SJSA1 (cell line): ENCODE results near the gene ZNF445. TPM values are rescaled to one million over a fixed set of nuclear protein-coding genes. Genes with fewer than 3 reads are reported as not detected.
"Not testable (repeated sequence)": the region's sequence is repeated elsewhere in the genome, so short reads cannot be mapped to it uniquely, and the experiment has no call there.

Experiments used
- DNase-seq, 2 experiments: peaks; one replicate each; pipeline ENCODE4 v3.0.0-alpha.2; 2015 to 2020; ENCODE audit warnings: low spot score in 2 of 2, low read depth in 1 of 2
- H3K27ac ChIP-seq: fragments of 250-450 bp; sonication (Bioruptor Pico); 2 replicates; pipeline ENCODE4 v1.5.1; 2020; ENCODE audit warnings: mild to moderate bottlenecking, moderate library complexity
- H3K27me3 ChIP-seq: fragments of 250-450 bp; sonication (Bioruptor Pico); replicated peaks from 2 replicates; pipeline ENCODE4 v1.5.1; 2020; ENCODE audit warnings: mild to moderate bottlenecking, moderate library complexity
- H3K36me3 ChIP-seq: fragments of 250-450 bp; sonication (Bioruptor Pico); 2 replicates; pipeline ENCODE4 v1.5.1; 2020; ENCODE audit warnings: mild to moderate bottlenecking
- H3K4me1 ChIP-seq: fragments of 250-450 bp; sonication (Bioruptor Pico); replicated peaks from 2 replicates; pipeline ENCODE4 v1.6.1; 2021; ENCODE audit warnings: mild to moderate bottlenecking
- H3K4me3 ChIP-seq: fragments of 250-450 bp; sonication (Bioruptor Pico); 2 replicates; pipeline ENCODE4 v1.5.1; 2020; ENCODE audit warnings: mild to moderate bottlenecking
- H3K9me3 ChIP-seq: fragments of 250-450 bp; sonication (Bioruptor Pico); replicated peaks from 2 replicates; pipeline ENCODE4 v1.5.1; 2020; ENCODE audit warnings: mild to moderate bottlenecking
- total RNA-seq: library from RNA; depleted of rRNA; stranded (reverse); fragments of >200 nt; shearing (Covaris generic); gene quantifications from 2 replicates; pipeline ENCODE4 v1.2.3, GENCODE V29; 2014

The ZNF445 gene
- total RNA-seq, 1 experiment from 2014 or later: 5.8 TPM

DNA sequence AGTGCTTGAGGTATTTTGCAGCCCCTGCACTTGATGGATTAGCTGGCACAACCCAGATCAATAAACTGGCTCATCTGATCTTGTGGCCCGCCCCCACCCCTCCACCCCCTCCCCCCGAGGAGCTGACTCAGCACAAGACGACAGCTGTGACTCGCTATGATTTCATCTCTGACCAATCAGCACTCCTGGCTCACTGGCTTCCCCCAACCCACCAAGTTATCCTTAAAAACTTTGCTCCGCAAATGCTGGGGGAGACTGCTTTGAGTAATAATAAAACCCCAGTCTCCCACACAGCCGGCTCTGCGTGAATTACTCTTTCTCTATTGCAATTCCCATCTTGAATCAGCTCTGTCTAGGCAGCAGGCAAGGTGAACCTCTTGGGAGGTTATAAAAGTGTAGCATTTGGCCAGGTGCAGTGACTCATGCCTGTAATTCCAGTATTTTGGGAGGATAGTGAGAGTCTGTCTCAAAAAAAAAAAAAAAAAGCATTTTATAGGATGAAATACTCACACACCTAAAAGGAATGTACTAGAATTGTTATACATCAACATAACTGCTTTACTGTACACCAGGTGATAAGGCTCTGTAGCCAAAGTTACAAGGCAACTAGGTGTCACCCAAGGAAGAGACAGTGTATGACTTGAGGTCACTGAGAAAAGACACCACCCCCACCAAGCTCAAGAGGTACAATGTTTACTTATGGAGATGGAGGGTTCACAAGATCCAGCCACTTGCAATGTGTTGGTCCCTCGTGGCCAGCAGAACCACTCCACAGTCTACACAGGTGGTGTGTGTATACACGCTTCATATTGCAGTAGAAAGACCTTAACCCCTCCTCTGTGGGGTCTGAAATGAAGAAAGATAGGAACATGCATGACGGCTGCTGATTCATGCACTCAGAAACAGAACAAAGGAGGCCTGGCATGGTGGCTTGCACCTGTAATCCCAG lies 8.6 kb downstream of the ZNF445 start:
- no peak overlapping the region for H3K27ac ChIP-seq
- DNase-seq: no peak
- H3K9me3 ChIP-seq: no peaks in the 10 kb centered on the region
- no peaks in the 10 kb centered on the region for H3K27me3 ChIP-seq
- H3K4me1 ChIP-seq: no peaks in the 10 kb centered on the region
- H3K4me3 ChIP-seq: no peak overlapping the region
- H3K36me3 ChIP-seq: peaks cover 27% of the 10 kb centered on the region

DNA sequence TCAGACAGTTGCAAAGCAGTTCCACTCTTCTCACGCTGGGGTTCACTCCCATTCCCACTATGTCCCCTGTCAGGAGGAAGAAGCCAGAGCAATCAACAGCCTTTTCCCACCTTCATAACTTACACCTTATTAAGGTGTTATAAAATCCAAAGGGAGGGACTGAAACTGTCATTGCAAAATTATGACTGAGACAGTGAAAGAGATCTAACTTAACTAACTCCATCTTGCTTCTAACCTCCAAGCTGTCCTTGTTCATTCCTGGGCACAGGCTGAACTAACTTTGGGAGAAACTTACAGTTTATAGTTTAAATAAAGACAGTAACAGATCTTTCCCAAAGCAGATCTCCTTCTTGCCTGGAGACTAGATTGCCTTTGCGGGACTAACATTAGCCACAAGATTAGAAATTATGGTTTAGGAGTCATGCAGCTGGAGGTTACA lies 9.4 kb downstream of the ZNF445 start:
- not testable (repeated sequence) for H3K4me1 ChIP-seq, H3K4me3 ChIP-seq, DNase-seq, H3K27ac ChIP-seq, H3K27me3 ChIP-seq, H3K9me3 ChIP-seq
- H3K36me3 ChIP-seq: peaks cover 34% of the 10 kb centered on the region

DNA sequence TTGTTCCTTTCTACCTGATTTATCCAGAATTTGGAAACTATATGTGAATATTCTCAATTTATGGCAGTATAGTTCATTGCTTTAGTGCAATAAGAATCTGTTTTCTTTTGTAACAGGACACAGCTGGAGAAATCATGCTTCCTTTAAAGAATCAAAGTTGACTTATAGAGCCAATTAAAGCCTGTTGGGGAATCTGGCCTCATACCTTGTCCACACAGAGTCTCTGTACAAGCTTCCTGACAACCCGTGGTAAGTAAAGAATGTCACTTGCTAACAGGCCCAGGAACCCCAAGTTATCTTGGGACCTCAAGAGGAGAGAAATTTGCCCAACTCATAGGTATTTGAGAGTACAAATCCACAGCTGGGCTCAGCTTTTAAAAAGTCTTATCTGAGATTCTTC lies 10.2 kb downstream of the ZNF445 start:
- Histone ChIP-seq H3K27me3 (no peaks in the 10 kb centered on the region), H3K4me1 (no peaks in the 10 kb centered on the region), H3K36me3 (peaks cover 38% of the 10 kb centered on the region), H3K9me3 (no peaks in the 10 kb centered on the region), H3K27ac (no peak overlapping the region), H3K4me3 (no peak overlapping the region)
- DNase-seq: no peak

DNA sequence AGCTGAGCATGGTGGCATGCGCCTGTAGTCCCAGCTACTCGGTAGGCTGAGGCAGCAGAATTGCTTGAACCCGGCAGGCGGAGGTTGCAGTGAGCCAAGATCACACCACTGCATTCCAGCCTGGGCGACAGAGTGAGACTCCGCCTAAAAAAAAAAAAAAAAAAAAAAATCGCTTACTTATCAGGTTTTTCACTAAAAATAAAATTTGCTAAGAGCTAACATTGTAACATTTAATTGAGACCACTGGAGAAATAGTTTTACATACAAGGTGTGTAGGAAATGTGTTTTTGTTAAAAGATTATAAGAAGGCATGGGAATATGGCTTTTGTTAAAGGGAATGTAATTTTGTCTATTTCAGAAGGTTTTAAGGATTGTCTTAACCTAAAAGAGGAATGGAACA lies 12.6 kb downstream of the ZNF445 start:
- H3K27me3 ChIP-seq, H3K9me3 ChIP-seq, DNase-seq, H3K4me3 ChIP-seq, H3K27ac ChIP-seq, H3K4me1 ChIP-seq: not testable (repeated sequence)
- H3K36me3 ChIP-seq: peaks cover 57% of the 10 kb centered on the region

DNA sequence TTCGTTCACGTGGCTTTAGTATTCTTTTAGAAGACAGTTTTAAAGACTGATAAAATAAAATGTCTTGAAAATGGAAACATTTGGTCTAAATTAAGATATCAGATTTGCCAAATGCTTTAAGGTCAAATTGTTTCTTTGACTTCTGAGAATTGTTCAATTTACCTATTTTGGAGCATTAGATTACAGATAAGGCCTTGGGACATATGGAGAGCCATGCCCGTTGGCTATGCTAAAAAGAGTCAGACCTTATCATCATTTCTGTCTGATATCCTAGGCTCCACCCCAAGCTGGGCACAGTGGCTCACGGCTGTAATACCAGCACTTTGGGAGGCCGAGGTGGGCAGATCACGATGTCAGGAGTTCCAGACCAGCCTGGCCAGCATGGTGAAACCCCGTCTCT lies 13.0 kb downstream of the ZNF445 start:
- Histone ChIP-seq H3K9me3 (no peaks in the 10 kb centered on the region), H3K27me3 (no peaks in the 10 kb centered on the region), H3K36me3 (peaks cover 57% of the 10 kb centered on the region)

DNA sequence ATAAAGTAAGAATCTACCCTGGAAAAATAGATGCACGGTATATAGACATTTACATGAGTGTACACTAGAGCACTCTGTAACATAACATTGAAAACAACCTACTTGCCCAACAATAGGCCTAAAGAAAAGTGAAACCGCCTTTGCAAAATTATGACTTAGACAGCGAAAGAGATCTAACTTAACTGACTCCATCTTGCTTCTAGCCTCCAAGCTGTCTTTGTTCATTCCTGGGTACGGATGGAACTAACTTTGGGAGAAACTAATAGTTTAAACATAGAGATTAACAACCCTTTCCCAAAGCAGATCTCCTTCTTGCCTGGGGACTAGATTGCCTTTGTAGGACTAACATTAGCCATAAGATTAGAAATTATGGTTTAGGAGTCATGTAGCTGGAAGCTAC lies 17.4 kb downstream of the ZNF445 start:
- H3K27me3 ChIP-seq, DNase-seq, H3K4me3 ChIP-seq, H3K9me3 ChIP-seq, H3K4me1 ChIP-seq, H3K27ac ChIP-seq: not testable (repeated sequence)
- peaks cover 71% of the 10 kb centered on the region for H3K36me3 ChIP-seq

More for the DNA sequence above, 13.0 kb downstream of the ZNF445 start:
- DNase-seq: no peak
- Histone ChIP-seq H3K4me3 (no peak overlapping the region), H3K27ac (no peak overlapping the region), H3K4me1 (no peaks in the 10 kb centered on the region)

DNA sequence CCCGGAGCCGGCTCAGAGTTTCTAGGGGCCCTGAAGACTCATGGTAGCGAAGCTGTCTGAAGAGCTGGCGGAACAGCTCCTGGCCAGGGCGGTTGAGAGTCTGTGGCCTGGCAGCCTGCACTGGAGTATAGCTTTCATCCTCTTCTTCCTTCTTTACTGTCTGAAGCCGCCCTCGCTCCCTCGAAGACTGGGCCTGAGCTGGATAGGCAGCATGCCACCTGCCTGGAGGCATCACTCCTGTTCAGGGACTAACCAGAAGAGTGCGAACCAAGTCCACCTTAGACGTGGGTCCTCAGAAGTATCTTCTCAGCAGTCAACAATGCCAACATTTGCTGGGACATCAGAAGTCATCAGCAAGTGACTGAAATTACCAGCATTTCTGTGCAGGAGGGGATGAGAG lies 22.2 kb downstream of the ZNF445 start:
- DNase-seq: no peak
- no peaks in the 10 kb centered on the region for H3K4me1 ChIP-seq
- H3K36me3 ChIP-seq: peaks cover 69% of the 10 kb centered on the region
- no peak overlapping the region for H3K4me3 ChIP-seq
- H3K9me3 ChIP-seq: no peaks in the 10 kb centered on the region
- no peaks in the 10 kb centered on the region for H3K27me3 ChIP-seq
- no peak overlapping the region for H3K27ac ChIP-seq

DNA sequence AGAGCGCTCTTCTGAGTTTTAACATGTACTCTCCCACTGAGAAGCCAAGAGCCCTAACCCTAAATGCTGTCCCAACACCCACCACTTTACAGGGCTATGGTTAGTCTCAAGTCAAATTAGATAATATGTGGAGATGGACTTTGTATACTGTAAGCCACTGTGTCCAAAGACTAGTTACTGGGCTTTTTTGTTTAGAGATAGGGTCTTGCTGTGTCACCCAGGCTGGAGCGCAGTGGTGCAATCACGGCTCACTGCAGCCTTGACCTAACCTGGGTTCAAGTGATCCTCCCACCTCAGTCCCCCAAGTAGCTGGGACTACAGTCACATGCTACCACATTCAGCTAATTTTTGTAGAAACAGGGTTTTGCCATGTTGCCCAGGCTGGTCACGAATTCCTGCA lies 23.2 kb downstream of the ZNF445 start:
- Histone ChIP-seq H3K9me3 (no peaks in the 10 kb centered on the region), H3K4me1 (no peaks in the 10 kb centered on the region), H3K27ac (no peak overlapping the region), H3K4me3 (no peak overlapping the region), H3K27me3 (no peaks in the 10 kb centered on the region), H3K36me3 (peaks cover 70% of the 10 kb centered on the region)
- no peak for DNase-seq

DNA sequence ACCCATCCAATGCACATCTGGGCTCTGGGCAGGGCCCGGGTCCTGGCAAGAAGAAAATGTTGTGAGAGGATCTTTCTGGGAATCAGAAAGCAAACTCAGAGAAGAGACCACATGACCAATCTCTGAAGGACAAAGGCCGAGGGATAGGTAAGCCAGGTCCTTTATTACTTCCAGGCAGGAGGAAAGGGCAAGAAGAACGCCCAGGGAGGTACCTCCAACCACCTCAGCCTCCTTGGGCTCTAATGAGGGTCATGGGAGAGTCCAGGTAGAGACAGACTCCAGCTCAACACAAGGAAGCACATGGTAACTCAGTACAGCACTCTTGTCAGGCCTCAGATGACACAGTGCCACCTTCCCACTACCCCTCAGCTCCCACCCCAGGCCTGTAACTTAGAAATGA lies 26.0 kb downstream of the ZNF445 start:
- Histone ChIP-seq H3K27ac (no peak overlapping the region), H3K27me3 (no peaks in the 10 kb centered on the region), H3K9me3 (peaks cover 5% of the 10 kb centered on the region; the same call in 1 of the 2 replicates), H3K4me1 (no peaks in the 10 kb centered on the region), H3K36me3 (peaks cover 85% of the 10 kb centered on the region), H3K4me3 (no peak overlapping the region)
- no peak for DNase-seq

DNA sequence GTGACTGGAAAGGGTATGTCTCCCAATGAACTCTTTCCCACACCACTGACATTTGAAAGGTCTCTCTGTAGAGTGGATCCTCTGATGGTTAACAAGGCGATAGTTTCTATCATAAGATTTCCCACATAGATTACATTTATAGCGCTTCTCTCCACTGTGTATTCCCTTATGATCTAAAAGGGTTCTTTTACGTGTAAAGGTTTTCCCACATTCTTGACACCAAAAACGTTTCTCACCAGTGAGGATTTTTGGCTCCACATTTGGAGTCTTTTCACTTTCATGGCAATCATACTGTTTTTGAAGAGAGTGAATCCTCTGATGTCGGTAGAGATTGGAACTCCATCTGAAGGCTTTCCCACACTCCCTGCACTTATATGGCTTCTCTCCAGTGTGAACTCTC lies 30.5 kb downstream of the ZNF445 start:
- H3K27me3 ChIP-seq: no peaks in the 10 kb centered on the region
- H3K27ac ChIP-seq: no peak overlapping the region
- H3K9me3 ChIP-seq: peaks cover 5% of the 10 kb centered on the region; the same call in 1 of the 2 replicates
- no peaks in the 10 kb centered on the region for H3K4me1 ChIP-seq
- H3K36me3 ChIP-seq: peaks cover 72% of the 10 kb centered on the region
- no peak for DNase-seq
- H3K4me3 ChIP-seq: no peak overlapping the region

DNA sequence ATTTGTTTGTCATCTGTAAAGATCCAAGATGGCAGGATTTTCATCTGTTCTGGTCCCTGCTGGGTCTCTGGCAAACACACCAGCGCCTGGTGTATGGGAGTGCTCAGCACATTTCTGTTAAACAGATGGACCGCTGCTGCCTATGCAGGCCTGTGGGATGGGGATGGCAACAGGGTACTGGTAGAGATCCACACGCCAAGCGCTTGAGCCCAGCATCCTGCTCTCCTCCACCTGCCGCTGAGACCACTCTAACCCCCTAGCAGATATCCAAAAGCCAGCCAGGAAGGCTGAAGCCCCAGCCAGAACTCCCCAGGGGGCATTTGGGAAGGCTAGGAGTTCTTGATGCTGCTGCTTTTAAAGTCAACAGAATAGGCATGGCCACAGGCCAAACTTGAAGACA lies 31.7 kb downstream of the ZNF445 start:
- no peaks in the 10 kb centered on the region for H3K4me1 ChIP-seq
- no peak overlapping the region for H3K4me3 ChIP-seq
- H3K36me3 ChIP-seq: peaks cover 66% of the 10 kb centered on the region
- peaks cover 5% of the 10 kb centered on the region; the same call in 1 of the 2 replicates for H3K9me3 ChIP-seq
- no peaks in the 10 kb centered on the region for H3K27me3 ChIP-seq
- no peak overlapping the region for H3K27ac ChIP-seq
- no peak for DNase-seq

DNA sequence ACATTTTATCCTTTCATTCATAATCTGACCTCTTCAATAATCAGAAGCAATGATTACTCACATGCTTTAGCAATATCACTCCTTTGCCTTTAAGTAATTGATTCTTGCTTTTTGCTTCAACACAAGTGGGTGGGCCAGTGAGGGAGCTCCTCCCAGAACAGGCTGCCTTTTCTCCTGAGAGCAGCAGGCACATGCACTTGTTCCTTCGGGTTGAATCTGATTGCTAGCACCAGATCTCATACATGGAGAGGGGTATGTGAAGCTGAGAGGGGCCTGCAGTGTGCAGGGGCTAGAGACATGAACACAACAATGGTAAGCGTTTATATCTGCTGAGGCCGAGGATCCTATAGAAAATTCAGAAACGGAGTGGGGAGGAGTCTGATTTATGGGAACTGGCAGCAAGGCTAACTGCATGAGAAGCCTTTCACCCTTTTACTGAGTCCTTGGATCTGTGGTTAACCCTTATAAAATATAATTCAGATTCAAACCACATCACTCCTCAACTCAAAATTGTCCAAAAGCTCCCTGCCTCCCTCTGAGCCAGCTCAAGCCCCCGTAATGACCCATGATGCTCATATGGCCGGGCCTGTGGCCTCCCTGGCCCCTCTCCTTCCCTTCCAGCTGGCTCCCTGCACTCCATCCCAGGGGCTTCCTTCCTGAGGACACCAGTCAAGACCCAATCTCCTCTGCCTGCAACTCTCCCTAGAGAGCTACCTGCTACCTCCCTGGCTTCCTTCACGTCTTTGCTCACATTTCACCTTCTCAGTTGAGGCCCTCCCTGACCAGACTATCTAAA lies 32.4 kb downstream of the ZNF445 start:
- Histone ChIP-seq H3K4me1 (no peaks in the 10 kb centered on the region), H3K9me3 (peaks cover 5% of the 10 kb centered on the region; the same call in 1 of the 2 replicates), H3K36me3 (peaks cover 59% of the 10 kb centered on the region), H3K27ac (no peak overlapping the region), H3K4me3 (no peak overlapping the region), H3K27me3 (no peaks in the 10 kb centered on the region)
- DNase-seq: no peak

DNA sequence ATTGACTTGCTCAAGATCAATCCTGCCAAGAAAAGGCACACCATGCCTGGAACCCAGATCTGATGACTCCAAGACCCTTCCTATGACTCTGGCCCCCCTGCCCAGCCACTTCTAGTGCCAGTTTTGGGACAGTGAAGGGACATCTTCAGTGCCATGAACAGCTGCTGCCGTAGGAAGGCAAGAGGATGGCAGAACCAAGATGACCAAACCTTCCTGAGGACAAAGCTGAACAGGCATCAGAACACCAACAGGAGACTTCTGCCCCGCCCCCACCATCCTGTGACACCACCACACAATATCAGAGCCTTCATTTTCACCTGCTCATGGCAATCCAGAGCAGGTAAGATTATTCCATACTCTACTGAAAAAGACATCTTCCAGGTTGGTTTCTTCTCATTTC lies 33.0 kb downstream of the ZNF445 start:
- no peak for DNase-seq
- Histone ChIP-seq H3K9me3 (peaks cover 5% of the 10 kb centered on the region; the same call in 1 of the 2 replicates), H3K36me3 (peaks cover 53% of the 10 kb centered on the region)

More for the DNA sequence above, 33.0 kb downstream of the ZNF445 start:
- no peaks in the 10 kb centered on the region for H3K4me1 ChIP-seq
- no peak overlapping the region for H3K4me3 ChIP-seq
- no peak overlapping the region for H3K27ac ChIP-seq
- no peaks in the 10 kb centered on the region for H3K27me3 ChIP-seq
